ENCODE data around the gene CTDSP2.

- no peak for TF ChIP-seq ZNF274 (IDR thresholded peaks at IDR 0.05; ENCODE audit: low read depth, low read length)
- no peak for TF ChIP-seq SUZ12 (IDR thresholded peaks at IDR 0.05; ENCODE audit: extremely low read depth, insufficient read depth, insufficient read length)
- no peak for TF ChIP-seq YY1 (IDR thresholded peaks at IDR 0.05; ENCODE audit: insufficient read depth, insufficient read length)
Observed at GRCh38 chr12:57823131-57823907, 23.2 kb downstream of the CTDSP2 start.

Measured in NT2/D1 (cell line).